ES-I3 (cell line): ENCODE measurements around the gene NKG7.

Experiments used
- H3K36me3 ChIP-seq: 2 replicates; pipeline ENCODE4 v1.6.1; 2013; ENCODE audit warnings: mild to moderate bottlenecking, low read length, control low read depth, moderate library complexity; ENCODE audit not compliant: insufficient read depth
- H3K4me1 ChIP-seq: 2 replicates; pipeline ENCODE4 v1.6.1; 2013; ENCODE audit warnings: mild to moderate bottlenecking, control low read depth, low read length; ENCODE audit not compliant: insufficient read depth
- H3K9ac ChIP-seq: 2 replicates; pipeline ENCODE4 v1.6.1; 2013; ENCODE audit warnings: low read depth, mild to moderate bottlenecking, low read length, moderate library complexity
- H3K9me3 ChIP-seq: 2 replicates; pipeline ENCODE4 v1.6.1; 2013; ENCODE audit warnings: mild to moderate bottlenecking, low read length, moderate library complexity; ENCODE audit not compliant: control insufficient read depth, insufficient read depth

NKG7 gene

GRCh38 chr19:51357952-51358351, 14.5 kb downstream of the NKG7 start:
- H3K36me3 ChIP-seq: no peaks in the 10 kb centered on the region
- H3K9ac ChIP-seq: no peak overlapping the region
- H3K4me1 ChIP-seq: peaks cover 12% of the 10 kb centered on the region; the same call in 1 of the 2 replicates
- H3K9me3 ChIP-seq: no peaks in the 10 kb centered on the region

DNA sequence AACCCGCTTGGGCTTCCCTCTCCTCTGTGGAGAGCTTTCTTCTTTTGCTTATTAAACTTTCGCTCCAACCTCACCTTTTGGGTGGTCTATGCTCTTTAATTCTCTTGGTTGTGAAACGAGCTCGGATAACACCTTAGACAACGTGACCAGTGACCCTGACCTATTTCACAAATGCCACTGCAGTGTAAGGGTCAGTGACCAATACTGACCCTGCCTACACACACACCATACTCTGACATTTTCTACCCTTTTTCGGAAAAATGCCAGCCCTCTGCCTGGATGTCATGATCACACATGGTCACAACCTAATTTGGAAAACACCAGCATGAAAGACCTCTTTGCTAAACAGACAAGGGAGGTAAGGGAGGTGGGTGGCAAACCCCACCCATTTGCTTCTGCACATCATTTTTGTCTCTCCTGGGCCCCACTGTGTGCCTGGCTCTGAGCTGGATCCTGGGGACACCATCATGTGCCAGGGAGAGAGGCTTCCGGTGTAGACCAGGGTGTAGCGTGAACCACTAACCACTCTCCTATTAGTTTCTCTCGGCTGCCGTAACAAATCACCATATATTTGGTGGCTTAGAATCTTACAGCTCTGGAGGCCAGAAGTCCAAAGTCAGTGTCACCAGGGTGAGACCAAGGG, 16.2 kb downstream of the NKG7 start:
- peaks cover 9% of the 10 kb centered on the region; the same call in 1 of the 2 replicates for H3K4me1 ChIP-seq
- no peak overlapping the region for H3K9ac ChIP-seq
- no peaks in the 10 kb centered on the region for H3K9me3 ChIP-seq
- H3K36me3 ChIP-seq: no peaks in the 10 kb centered on the region

- peaks cover 6% of the 10 kb centered on the region for H3K36me3 ChIP-seq
- H3K9me3 ChIP-seq: no peaks in the 10 kb centered on the region
- no peak overlapping the region; the same call in 1 of the 2 replicates for H3K9ac ChIP-seq
- peaks cover 9% of the 10 kb centered on the region; the same call in 1 of the 2 replicates for H3K4me1 ChIP-seq
These were observed 17.7 kb downstream of the NKG7 start for GRCh38 chr19:51354742-51355148.

- Histone ChIP-seq H3K36me3 (peaks cover 6% of the 10 kb centered on the region), H3K9me3 (no peaks in the 10 kb centered on the region), H3K9ac (no peak overlapping the region; the same call in 1 of the 2 replicates), H3K4me1 (peaks cover 9% of the 10 kb centered on the region; the same call in 1 of the 2 replicates)
These were observed 18.2 kb downstream of the NKG7 start for GRCh38 chr19:51354103-51354741.

DNA sequence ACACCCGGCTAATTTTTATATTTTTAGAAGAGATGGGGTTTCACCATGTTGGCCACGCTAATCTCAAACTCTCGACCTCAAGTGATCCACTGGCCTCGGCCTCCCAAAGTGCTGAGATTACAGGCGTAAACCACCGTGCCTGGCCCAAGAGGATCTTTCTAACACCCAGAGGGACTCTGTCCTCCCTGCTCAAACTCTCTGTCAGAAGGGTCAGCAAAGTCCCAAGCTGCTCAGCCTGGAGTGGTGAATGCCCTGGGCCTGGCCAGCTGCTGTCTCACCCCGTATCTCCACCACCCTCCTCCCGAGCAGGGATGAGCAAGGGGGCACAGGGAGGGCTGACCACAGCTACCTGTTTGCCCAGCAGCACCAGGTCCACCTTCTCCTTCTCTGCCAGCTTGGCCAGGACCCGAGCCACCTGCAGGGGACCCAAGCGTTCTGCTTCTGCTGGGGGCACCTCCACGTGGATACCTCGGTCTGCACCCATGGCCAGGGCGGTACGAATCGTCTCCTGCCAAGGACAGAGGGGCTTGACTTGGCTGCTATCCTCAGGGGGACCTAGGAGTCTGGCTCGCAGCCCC, 19.6 kb downstream of the NKG7 start:
- Histone ChIP-seq H3K9ac (no peak overlapping the region), H3K36me3 (peaks cover 6% of the 10 kb centered on the region), H3K4me1 (peaks cover 9% of the 10 kb centered on the region; the same call in 1 of the 2 replicates), H3K9me3 (no peaks in the 10 kb centered on the region)

DNA sequence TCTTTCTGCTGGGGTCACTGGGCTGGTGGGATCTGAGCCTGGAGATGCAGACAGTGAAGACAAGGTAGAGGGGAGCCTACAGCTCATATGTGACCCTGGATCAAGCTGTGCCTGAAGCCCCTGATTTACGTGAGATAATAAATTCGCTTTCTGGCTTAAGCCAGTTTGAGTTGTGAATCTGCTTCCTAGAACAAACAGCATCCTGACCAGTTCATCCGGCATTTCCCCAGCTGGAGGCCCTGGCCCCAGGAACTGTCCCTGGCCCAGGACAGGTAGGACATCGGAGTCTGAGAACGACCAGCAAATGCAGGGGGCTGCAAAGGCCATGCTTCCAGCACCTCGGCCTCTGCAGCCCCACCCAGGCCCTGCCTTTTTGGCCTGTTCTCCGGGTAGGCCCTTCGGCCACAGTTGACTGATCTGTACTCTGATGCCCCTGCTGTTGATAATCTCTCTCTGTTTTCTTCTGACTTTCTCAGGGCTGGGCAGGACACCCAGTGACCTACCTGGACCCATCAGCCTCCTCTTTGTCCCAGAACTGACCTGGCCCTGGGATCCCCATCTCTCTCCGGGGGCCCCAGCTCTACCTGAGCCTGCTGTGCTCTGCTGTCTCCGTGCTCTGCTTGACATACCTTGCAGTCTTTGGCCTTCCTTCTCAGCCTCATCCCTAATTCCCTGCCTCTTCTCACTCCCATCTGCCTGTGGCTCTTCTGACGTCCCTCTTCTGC, 21.0 kb downstream of the NKG7 start:
- H3K9ac ChIP-seq: no peak overlapping the region
- H3K36me3 ChIP-seq: peaks cover 6% of the 10 kb centered on the region
- peaks cover 9% of the 10 kb centered on the region; the same call in 1 of the 2 replicates for H3K4me1 ChIP-seq
- H3K9me3 ChIP-seq: no peaks in the 10 kb centered on the region

DNA sequence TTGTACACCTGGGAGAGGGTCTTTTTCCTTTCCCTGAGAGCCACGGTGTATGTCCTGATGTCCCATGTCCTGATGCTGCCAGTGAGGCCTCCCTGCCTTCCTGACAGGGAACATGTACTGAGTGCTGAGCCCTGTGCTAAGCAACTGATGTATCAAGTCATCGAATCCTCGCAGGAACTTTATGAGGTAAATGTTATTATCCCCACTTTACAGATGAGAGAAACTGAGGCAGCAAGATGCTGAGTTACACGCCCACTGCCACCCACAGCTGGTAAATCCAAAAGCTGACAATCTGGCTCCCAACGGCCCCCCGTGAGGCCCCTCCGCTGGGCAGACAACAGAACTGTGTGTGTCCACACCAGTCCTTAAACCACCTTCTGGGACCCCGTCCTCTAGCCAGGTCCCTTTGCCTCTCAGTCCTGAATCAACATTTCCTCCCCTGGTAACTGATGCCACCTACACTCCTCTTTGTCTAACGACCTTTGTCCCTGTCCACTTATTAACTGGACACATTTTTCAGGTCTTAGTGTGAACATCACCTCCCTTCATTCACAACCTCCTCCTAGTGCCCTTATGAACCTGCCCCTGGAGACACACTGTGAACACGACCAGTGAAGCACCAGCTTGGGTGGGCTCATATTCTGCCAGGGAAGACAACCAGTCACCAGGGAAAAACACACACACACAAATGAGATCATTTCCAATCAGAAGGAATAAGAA, 25.1 kb downstream of the NKG7 start:
- Histone ChIP-seq H3K9ac (no peak overlapping the region), H3K9me3 (no peaks in the 10 kb centered on the region), H3K4me1 (peaks cover 4% of the 10 kb centered on the region; the same call in 1 of the 2 replicates), H3K36me3 (peaks cover 6% of the 10 kb centered on the region)

GRCh38 chr19:51346742-51347141, 25.7 kb downstream of the NKG7 start:
- no peak overlapping the region for H3K9ac ChIP-seq
- H3K4me1 ChIP-seq: peaks cover 10% of the 10 kb centered on the region
- no peaks in the 10 kb centered on the region for H3K9me3 ChIP-seq
- H3K36me3 ChIP-seq: peaks cover 6% of the 10 kb centered on the region

DNA sequence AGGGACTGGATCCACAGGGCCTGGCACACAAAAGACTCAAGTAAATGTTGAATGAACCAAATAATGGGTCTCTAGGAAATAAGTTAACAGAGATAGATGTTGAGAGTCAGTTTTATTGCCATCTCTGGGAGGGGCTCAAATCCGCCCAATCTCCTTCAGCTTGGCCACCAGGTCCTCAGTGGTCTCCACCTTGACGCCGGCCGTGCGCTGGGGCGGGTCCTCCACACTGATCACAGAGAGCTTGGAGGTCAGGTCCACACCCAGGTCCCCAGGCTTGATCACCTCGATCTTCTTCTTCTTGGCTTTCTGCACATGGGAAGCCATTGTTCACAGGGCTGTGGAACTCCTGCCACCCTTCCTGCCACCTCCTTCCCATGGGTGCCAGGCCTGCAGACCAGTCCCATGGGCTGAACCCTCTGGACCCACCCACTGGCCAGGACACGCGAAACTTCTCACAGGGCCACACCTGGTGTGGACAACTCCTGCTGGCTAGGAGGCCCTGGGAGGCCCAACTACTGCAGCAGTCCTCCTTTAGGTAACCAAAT, 27.3 kb downstream of the NKG7 start:
- H3K4me1 ChIP-seq: peaks cover 13% of the 10 kb centered on the region
- peaks cover 3% of the 10 kb centered on the region for H3K36me3 ChIP-seq
- no peak overlapping the region for H3K9ac ChIP-seq
- no peaks in the 10 kb centered on the region for H3K9me3 ChIP-seq

DNA sequence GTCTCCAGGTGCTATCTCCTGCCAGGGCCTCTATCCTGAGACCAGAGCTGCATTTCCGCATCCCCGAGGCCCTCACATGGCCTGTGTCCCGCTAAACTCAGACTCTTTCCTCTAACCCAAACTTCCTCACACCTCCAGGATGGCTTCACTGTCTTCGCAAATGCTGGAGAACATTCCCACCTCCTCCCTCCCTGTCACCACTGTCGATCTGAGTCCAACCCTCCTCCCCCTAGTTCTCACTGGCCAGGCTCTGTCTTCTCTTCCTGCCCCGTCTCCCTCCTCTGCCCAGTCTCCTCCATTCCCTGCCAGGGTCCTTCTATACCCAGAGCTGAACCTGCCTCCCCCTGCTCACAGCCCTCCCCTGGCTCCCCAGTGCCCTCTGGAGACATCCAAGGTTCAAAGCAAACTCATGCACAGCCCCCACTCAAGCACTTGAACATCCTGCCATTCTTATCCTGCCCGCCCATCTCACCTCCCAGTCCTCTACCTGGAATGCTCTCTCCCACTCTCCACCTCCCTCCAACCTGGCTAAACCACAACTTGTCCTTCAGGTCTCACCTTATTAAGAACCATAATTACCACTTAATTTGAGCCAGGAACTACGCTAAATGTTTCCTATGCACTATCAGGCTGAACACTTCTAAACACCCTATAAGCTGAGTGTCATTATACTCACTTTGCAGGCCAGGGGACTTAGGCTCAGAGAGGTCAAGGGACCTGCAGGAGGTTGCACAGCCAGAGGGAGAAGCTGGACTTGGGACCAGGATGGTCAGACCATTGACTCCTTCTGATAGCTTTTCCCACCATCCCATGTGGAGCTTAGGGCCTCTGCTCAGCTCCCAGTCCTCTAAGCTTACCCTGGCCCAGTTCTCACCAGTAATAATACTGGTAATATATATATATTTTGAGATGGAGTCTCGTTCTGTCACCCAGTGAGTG, 29.6 kb downstream of the NKG7 start:
- Histone ChIP-seq H3K9ac (no peak overlapping the region), H3K36me3 (no peaks in the 10 kb centered on the region), H3K4me1 (peaks cover 17% of the 10 kb centered on the region), H3K9me3 (no peaks in the 10 kb centered on the region)

DNA sequence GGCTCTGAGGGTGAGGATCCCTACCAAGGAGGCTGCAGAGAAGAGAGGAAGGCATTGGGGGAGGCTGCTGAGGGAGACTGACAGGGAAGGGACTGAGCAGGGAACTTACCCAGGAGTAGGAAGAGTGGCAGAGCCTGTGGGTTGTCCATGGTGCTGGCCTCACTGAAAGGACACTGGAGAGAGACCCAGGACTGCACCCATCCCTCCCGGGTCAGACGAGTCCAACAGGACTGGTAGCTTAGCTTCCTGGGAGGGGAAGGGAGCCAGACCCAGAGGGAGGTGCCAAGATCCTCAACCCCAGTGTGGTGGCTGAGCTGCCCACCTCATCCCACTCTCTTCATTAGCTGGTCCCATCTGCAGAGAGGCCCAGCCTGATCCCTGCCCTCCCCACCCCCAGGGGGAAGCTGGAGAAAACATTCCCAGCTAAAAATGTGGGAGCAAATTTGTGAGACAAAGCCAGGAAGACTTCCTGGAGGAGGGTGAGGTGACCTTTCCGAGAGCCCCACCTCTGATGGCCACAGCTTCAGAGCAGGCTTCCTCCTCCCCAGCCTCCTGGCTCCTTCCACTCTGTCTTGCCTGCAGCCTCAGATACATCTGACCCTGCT, 30.4 kb downstream of the NKG7 start, which contains the start of gene VSIG10L:
Gene VSIG10L (minus strand): TSS at position 164 of the 605 bp plus-strand sequence. CDS start 15 bp downstream, at position 149.
- no peaks in the 10 kb centered on the region for H3K36me3 ChIP-seq
- H3K9me3 ChIP-seq: no peaks in the 10 kb centered on the region
- peaks cover 17% of the 10 kb centered on the region for H3K4me1 ChIP-seq
- no peak within 1 kb of the TSS for H3K9ac ChIP-seq

- Histone ChIP-seq H3K9ac (no peak overlapping the region), H3K9me3 (no peaks in the 10 kb centered on the region), H3K4me1 (peaks cover 17% of the 10 kb centered on the region), H3K36me3 (no peaks in the 10 kb centered on the region)
These were observed 31.4 kb downstream of the NKG7 start for GRCh38 chr19:51341066-51341465.
